K562 (cell line): Measurements from ENCODE around the gene DNAJC17. TPM values are rescaled to one million over a fixed set of nuclear protein-coding genes. Genes with fewer than 3 reads are reported as not detected.

Experiments used
- ATAC-seq: fragments of 200-7000 bp; cut with Tn5 transposase; 3 replicates; pipeline ENCODE4 v1.9.1; 2020; ENCODE audit warnings: moderate library complexity
- BruUV-seq: library from RNA; stranded (reverse); fragments of 400-500 nt; replicated peaks from 2 replicates; lab custom pipeline; 2021; lab: Mats Ljungman, UMichigan
- CTCF ChIA-PET: fragments of 300-600 bp; formaldehyde crosslinking; extraction: SDS; loops from one replicate; lab custom pipeline; 2021; ENCODE audit warnings: low intra/inter-chr PET ratio; lab: Yijun Ruan, JAX
- POLR2A ChIA-PET: fragments of 300-600, 350-650 bp; sonication (Branson Sonifier 250); formaldehyde crosslinking; extraction: SDS; loops from one replicate; lab custom pipeline; 2021; ENCODE audit warnings: antibody characterized with exemption, inconsistent platforms; lab: Yijun Ruan, JAX
- DNase-seq, 4 experiments: peaks; one replicate each; pipeline versions ENCODE4 v3.0.0 to v3.0.0-alpha.2; 2011 to 2018; ENCODE audit warnings: low spot score in 3 of 4, mixed read lengths in 3 of 4; ENCODE audit errors: extremely low read depth in 1 of 4
- FAIRE-seq: peaks from 2 replicates; lab custom pipeline; 2011; peaks lifted over from hg19 to GRCh38; lab: Jason Lieb, UNC
- H2AFZ ChIP-seq: 2 replicates; pipeline ENCODE4 v1.6.0; 2011; ENCODE audit warnings: low read depth, low read length, control low read depth, inconsistent platforms
- H3K27ac ChIP-seq: fragments of 200-600 bp; 3 replicates; pipeline ENCODE4 v1.8.0; 2011; ENCODE audit warnings: low read depth, mild to moderate bottlenecking, control low read depth, inconsistent platforms, low read length, moderate library complexity, mixed read lengths; ENCODE audit errors: extremely low read depth
- H3K27me3 ChIP-seq, 2 experiments: fragments of 300-600 bp in 1 of 2; 2 replicates in 1 of 2; 3 replicates in 1 of 2; pipeline versions ENCODE4 v1.6.0 to v1.8.0; 2011; ENCODE audit warnings: inconsistent platforms in 2 of 2, low read length in 2 of 2, mild to moderate bottlenecking in 1 of 2, mixed read lengths in 1 of 2, moderate library complexity in 1 of 2; ENCODE audit not compliant: control insufficient read depth in 2 of 2, insufficient read depth in 2 of 2
- H3K36me3 ChIP-seq: fragments of 300-600 bp; 3 replicates; pipeline ENCODE4 v1.8.0; 2011; ENCODE audit warnings: mild to moderate bottlenecking, low read length, inconsistent platforms; ENCODE audit not compliant: control insufficient read depth, insufficient read depth
- H3K4me1 ChIP-seq, 2 experiments: fragments of 200-600 bp in 1 of 2; replicated peaks in 1 of 2; 2 replicates in 1 of 2; 3 replicates in 1 of 2; pipeline versions ENCODE4 v1.5.1 to v1.8.0; 2011; ENCODE audit warnings: inconsistent platforms in 2 of 2, low read length in 2 of 2, mild to moderate bottlenecking in 1 of 2, mixed read lengths in 1 of 2, moderate library complexity in 1 of 2; ENCODE audit not compliant: control insufficient read depth in 2 of 2, insufficient read depth in 2 of 2
- H3K4me2 ChIP-seq: 2 replicates; pipeline ENCODE4 v1.6.1; 2011; ENCODE audit warnings: low read length, control low read depth, inconsistent platforms, mixed read lengths; ENCODE audit not compliant: insufficient read depth
- H3K4me3 ChIP-seq: fragments of 200-600 bp; sonication (generic), shearing (Covaris generic); 2 replicates; pipeline ENCODE4 v1.5.1; 2016; ENCODE audit warnings: control low read depth, inconsistent platforms
- H3K79me2 ChIP-seq: fragments of 200-600 bp; 3 replicates; pipeline ENCODE4 v1.8.0; 2011; ENCODE audit warnings: low read length, inconsistent platforms; ENCODE audit not compliant: control insufficient read depth, insufficient read depth
- H3K9ac ChIP-seq, 2 experiments: 2 replicates each; pipeline versions ENCODE4 v1.6.0 to v1.6.1; 2011; ENCODE audit warnings: low read depth in 2 of 2, low read length in 2 of 2, control low read depth in 1 of 2, inconsistent platforms in 1 of 2, mild to moderate bottlenecking in 1 of 2, mixed read lengths in 1 of 2; ENCODE audit not compliant: insufficient read depth in 1 of 2
- H3K9me1 ChIP-seq: one replicate; pipeline ENCODE4 v1.6.0; 2011; ENCODE audit warnings: inconsistent platforms, mild to moderate bottlenecking, low read length, moderate library complexity; ENCODE audit not compliant: control insufficient read depth, insufficient read depth
- H3K9me3 ChIP-seq: replicated peaks from 2 replicates; pipeline ENCODE4 v1.5.1; 2011; ENCODE audit warnings: low read depth, low read length, inconsistent platforms; ENCODE audit not compliant: control insufficient read depth, insufficient read depth
- H4K20me1 ChIP-seq: replicated peaks from 2 replicates; pipeline ENCODE4 v1.6.1; 2011; ENCODE audit warnings: low read length, inconsistent platforms, mixed read lengths; ENCODE audit not compliant: control insufficient read depth, insufficient read depth
- AFF4 ChIP-seq: sonication (generic); formaldehyde crosslinking; IDR thresholded peaks from 2 replicates; pipeline ENCODE4 v1.8.0; 2023; ENCODE audit warnings: mild to moderate bottlenecking, missing genetic modification reagents
- CBX5 ChIP-seq: IDR thresholded peaks from 2 replicates; pipeline ENCODE4 v1.6.1; 2014; ENCODE audit warnings: low read depth, borderline replicate concordance
- E2F1 ChIP-seq: sonication (generic); formaldehyde crosslinking; IDR thresholded peaks from 2 replicates; pipeline ENCODE4 v1.8.1; 2023; ENCODE audit warnings: mild to moderate bottlenecking, missing genetic modification reagents, moderate library complexity
- FOSL1 ChIP-seq: fragments of 200-800 bp; sonication (Bioruptor generic); conservative IDR thresholded peaks from 2 replicates; pipeline ENCODE4 v1.6.1; 2016; ENCODE audit warnings: missing genetic modification characterization, missing compliant biosample characterization
- MAFF ChIP-seq: IDR thresholded peaks from 2 replicates; pipeline ENCODE4 v1.6.1; 2012; ENCODE audit warnings: low read length, improper control_type of control experiment
- NR2C2 ChIP-seq, 2 experiments: fragments of 200-800 bp in 1 of 2; sonication (Bioruptor generic) in 1 of 2; sonication (generic) in 1 of 2; formaldehyde crosslinking in 1 of 2; IDR thresholded peaks; 2 replicates each; pipeline versions ENCODE4 v1.6.1 to v1.8.0; 2016 to 2022; ENCODE audit warnings: mild to moderate bottlenecking in 1 of 2, missing compliant biosample characterization in 1 of 2, missing genetic modification characterization in 1 of 2, missing genetic modification reagents in 1 of 2
- PREB ChIP-seq: sonication (generic); formaldehyde crosslinking; IDR thresholded peaks from 2 replicates; pipeline ENCODE4 v1.8.1; 2023; ENCODE audit warnings: mild to moderate bottlenecking, missing genetic modification reagents
- SP2 ChIP-seq: IDR thresholded peaks from 2 replicates; pipeline ENCODE4 v1.6.1; 2011; ENCODE audit warnings: mild to moderate bottlenecking, low read depth, low read length, moderate library complexity; ENCODE audit not compliant: poor library complexity, severe bottlenecking; ENCODE audit errors: extremely low read depth
- TCF15 ChIP-seq: fragments of 250-450 bp; sonication (Bioruptor Pico); IDR thresholded peaks from 2 replicates; pipeline ENCODE4 v1.8.0; 2022; ENCODE audit warnings: moderate library complexity, mild to moderate bottlenecking, inconsistent platforms
- ZNF280B ChIP-seq: fragments of 250-450 bp; sonication (Bioruptor Pico); IDR thresholded peaks from 2 replicates; pipeline ENCODE4 v1.5.1; 2021; ENCODE audit warnings: mild to moderate bottlenecking
- WGBS: fragments of 100-300 bp; shearing (Covaris generic); methylation state at CpG from one replicate; pipeline ENCODE4 v1.1.6; 2016; ENCODE audit warnings: low coverage, mixed read lengths; ENCODE audit not compliant: insufficient coverage; ENCODE audit errors: missing lambda C conversion rate; 5-methylcytosine and 5-hydroxymethylcytosine counted together
- in situ Hi-C: fragments of 300-500 bp; cut with MboI; formaldehyde crosslinking; loops from 4 replicates; pipeline ENCODE4 v1.15.0; 2018; ENCODE audit warnings: inconsistent platforms, mixed read lengths
- intact Hi-C: fragments of 100-400 bp; cut with micrococcal nuclease; formaldehyde crosslinking; loops from 2 replicates; pipeline ENCODE4 v1.14.2; 2022
- polyA plus RNA-seq, 8 experiments: library from polyadenylated mRNA; depleted of rRNA in 4 of 8; stranded (reverse) in 5 of 8; unstranded in 3 of 8; fragments of >200 nt; fragmentation: Nextera tagmentation in 2 of 8; fragmentation: Illumina TruSeq in 1 of 8; extraction: Ambion mirVana in 2 of 8; extraction: Trizol in 1 of 8; gene quantifications; 2 replicates each; pipeline versions ENCODE4 v1.2.1 to v1.2.3, GENCODE V29; 2011 to 2014; ENCODE audit warnings: inconsistent platforms in 1 of 8, missing spikeins in 1 of 8
- total RNA-seq, 7 experiments: library from RNA; depleted of rRNA in 6 of 7; stranded (reverse); fragments of >200 nt in 6 of 7; fragmentation: Illumina TruSeq in 2 of 7; extraction: Trizol in 2 of 7; gene quantifications; 2 replicates each; pipeline versions ENCODE4 v1.2.1 to v1.2.3, GENCODE V29; 2011 to 2021; ENCODE audit warnings: low replicate concordance in 1 of 7

DNAJC17 gene
- total and polyA plus RNA-seq, 9 of the 15 experiments (the other 6 are each of a cell fraction or from before 2014, with no cell fraction given): 2.4 to 79.4 (median 44.2) TPM

GRCh38 chr15:40771242-40771641 is 36.0 kb downstream of the DNAJC17 start:
- H3K27ac ChIP-seq: no peak overlapping the region
- intact Hi-C loops: no loop called here
- H3K36me3 ChIP-seq: peaks cover 51% of the 10 kb centered on the region; the same call in 2 of the 3 replicates
- ATAC-seq: no peak
- H3K4me3 ChIP-seq: no peak overlapping the region
- BruUV-seq: no TSS peak
- no peaks in the 10 kb centered on the region for H3K79me2 ChIP-seq
- H3K4me1 ChIP-seq: peaks cover 10 to 42% of the 10 kb centered on the region in 2 experiments; a peak in 4 of 5 replicates
- H2AFZ ChIP-seq: no peak overlapping the region
- no peak for DNase-seq
- H3K9me1 ChIP-seq: no peaks in the 10 kb centered on the region
- 0 out of 4 replicates have a peak overlapping the region, but pooled peaks of 1 of the 2 experiments have one; percentile 5 for H3K9ac ChIP-seq
- H3K27me3 ChIP-seq: no peaks in the 10 kb centered on the region
- H3K4me2 ChIP-seq: no peak overlapping the region
- no peaks in the 10 kb centered on the region for H3K9me3 ChIP-seq
- CTCF ChIA-PET: no interaction called here
- H4K20me1 ChIP-seq: no peaks in the 10 kb centered on the region; the same call in 1 of the 2 replicates
- in situ Hi-C loops: no loop called here
- POLR2A ChIA-PET: interaction anchor here (0.6 to 1.0 kb wide), 2 partner anchors 11 to 15 kb away, joined by 3 read pairs; no protein-coding TSS in a partner anchor
- FAIRE-seq: no peak
- 68% methylated on average over 5 of the region's 5 CpGs for WGBS
- no peak for TF ChIP-seq PREB (CRISPR knock-in tag)
- TF ChIP-seq ZNF280B: no peak
- TF ChIP-seq SP2: no peak
- no peak for TF ChIP-seq E2F1 (CRISPR knock-in tag)
- TF ChIP-seq MAFF: no peak
- no peak for TF ChIP-seq AFF4 (CRISPR knock-in tag)
- TF ChIP-seq CBX5: no peak
- no peak for TF ChIP-seq NR2C2 (CRISPR knock-in tag; IDR thresholded peaks at IDR 0.05)
- no peak for TF ChIP-seq NR2C2 (tag; IDR thresholded peaks at IDR 0.05)
- TF ChIP-seq TCF15 (CRISPR knock-in tag): no peak
- no peak for TF ChIP-seq FOSL1 (tag)
